NCI-H526 treated with DMSO at 0.1 percent for 48 hours (cell line): ENCODE data around the gene LINGO1.

ENCODE experiments used
- DNase-seq: peaks from one replicate; lab custom pipeline; 2025; lab: John Stamatoyannopoulos, UW

The LINGO1 gene

DNA sequence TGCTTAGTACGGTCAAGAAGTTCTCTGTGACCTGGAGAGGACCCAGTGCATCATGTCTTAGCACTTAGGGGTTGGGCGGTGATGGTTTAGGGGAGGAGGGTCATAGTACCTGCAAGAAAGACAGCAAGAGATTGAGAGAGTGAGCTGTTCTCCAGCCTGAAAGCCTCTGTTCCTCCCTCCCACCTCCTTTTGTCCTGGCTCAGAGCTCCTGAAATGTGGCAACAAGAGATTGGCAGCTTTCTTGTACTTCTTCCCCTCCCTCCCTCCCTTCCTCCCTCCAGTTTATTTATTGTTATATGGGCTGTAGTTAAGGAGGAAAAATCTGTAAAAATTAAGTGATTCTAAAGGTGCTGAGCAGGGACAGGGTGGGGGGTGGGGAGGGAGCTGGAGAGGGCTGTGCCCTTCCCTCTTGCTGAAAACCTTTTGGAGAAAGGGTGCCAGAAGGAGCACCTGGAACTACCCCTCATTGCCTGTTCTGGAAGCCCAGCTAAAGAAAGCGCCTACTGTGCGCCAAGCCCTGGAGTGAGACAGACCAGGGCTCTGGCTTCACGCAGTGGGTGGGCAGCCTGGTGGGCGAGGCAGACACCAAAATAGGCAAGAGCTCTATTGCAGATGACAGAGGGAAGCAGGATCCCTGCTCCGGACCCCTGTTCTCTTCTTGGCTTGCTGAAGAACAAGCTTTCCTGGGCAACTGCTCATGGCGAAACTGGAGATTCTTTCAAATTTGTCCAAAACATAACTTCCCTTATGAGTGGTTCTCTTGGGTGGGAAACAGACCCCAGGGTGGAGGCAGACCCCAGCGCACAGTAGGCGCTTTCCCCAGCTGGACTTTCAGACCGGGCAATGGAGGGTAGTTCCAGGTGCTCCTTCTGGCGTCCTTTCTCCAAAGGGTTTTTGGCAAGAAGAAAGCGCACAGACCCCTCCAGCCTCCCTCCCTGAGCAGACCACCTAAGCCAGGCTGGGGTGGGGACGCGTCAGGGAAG lies 35.6 kb downstream of the LINGO1 start:
- DNase-seq = no peak

DNA sequence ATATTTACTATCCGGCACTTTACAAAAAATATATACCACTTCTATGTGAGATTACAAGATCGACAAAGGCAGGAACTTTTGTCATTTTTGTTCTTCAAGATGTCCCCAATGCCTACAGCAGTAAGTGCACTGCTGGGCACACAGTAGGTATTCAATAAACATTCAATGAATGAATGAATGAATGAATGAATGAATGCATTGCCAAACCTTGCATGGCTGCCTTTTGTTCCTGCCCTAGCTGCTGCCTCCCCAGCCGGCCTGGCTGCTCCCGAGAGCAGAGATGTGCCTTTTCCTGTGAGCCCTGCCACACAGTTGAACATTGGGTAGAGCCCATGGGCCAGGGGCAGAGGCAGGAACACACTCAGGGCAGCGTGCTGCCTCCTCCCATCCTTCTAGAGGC lies 37.5 kb downstream of the LINGO1 start:
- DNase-seq = no peak

DNA sequence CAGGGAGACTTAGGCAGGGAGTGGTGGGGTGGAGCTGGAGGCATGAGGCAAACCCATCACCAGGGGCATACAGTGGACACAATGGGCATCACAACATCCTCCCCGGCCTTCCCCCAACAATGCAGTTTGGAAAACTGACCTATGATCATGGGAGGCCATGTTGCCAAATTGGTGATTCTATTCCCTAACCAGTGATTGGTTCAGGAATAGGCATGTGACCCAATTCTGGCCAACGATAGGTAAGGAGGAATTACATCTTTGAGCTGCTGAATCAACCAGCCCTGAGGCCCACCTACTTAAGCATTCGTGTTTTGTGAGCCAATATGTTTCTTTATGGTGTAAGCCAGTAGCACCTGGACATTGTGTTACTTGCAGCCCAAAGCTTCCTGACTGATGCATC lies 40.0 kb downstream of the LINGO1 start:
- no peak for DNase-seq

DNA sequence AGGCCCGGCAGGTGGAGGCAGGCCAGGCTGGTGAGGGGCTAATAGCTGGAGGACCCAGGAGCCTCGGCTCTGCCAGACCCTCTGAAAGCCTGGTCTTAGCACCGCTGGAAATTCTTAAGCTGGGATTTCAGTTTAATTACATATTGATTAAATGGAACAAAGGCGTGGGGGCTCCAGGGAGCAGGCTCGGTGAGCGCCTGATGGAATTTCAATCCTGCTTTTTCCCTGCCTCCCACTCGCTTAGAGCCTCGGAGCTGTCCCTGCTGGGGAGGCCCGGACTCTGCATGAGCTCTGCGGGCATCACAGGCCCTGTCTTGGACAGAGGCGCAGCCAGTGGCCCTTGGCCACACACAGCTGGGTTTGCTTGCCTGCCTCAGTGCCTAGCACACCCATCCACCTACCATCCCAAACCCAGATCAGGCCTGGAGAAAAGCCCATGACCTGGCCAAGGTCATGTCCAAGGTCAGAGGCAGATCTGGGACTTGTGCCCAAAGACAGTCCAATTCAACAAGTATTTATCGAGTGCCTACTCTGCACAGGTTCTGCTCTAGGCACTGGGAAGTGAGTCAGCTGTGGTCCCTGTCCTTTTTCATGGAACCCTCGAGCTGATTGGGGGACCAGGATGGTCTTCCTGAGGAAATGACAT lies 40.6 kb downstream of the LINGO1 start:
- DNase-seq = no peak

DNA sequence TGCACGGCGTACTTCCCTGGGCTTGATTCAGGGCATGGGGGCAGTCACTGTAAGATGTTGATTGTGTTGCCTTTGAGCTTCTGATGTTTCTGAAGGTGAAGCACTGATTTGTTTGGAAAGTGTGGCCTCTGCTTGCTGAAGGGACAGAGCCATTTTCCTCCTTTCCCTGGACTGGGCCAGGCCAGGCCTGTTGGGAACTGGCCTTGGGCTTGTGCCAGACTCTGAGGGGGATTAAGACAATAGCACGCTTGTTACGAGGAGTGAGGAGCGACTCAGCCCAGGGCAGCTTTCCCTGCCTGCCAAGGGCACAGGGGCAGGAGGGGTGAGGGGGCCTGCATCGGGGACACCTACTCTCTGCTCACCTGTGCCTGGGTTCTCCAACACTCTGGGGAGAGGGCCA lies 42.9 kb downstream of the LINGO1 start:
- peak; percentile 12 for DNase-seq

DNA sequence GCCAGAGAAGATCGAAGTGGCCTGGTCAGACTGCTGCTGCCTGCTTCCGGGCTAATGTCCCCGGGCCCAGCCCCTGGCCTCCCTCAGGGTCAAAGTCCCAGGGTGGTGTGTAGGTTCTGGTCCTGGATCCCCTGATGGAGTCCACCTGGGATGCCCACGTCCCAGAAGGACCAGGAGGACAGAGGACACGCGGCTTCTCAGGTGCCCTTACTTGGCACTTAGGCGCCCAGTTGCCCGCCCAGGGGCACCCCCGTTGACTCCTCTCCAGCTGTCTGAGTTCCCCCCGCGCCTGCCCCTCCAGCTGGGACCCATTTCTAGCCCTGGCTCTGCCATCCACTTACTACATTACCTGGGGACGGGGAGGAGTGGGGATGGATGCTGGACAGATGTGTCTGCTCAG lies 44.6 kb downstream of the LINGO1 start:
- DNase-seq = no peak

DNA sequence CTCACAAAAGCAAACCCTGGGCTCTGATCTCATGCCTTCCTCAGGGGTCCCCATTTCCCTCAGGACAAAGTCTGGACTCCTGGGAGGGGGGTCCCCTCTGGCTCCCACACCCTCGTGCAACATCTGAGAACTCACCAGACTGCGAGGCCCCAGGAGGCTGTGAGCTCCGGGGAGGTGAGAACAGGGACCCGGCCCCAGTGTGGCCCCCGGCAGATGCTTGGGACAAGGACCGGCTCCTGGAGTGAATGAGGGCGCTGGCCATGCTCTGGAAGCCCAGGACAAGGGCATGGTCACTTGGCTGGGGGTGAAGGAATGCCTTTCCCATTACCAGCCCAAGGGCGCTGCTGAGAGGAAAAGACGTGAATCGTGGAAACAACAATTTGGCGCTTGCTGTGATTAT lies 48.0 kb downstream of the LINGO1 start:
- DNase-seq = no peak

DNA sequence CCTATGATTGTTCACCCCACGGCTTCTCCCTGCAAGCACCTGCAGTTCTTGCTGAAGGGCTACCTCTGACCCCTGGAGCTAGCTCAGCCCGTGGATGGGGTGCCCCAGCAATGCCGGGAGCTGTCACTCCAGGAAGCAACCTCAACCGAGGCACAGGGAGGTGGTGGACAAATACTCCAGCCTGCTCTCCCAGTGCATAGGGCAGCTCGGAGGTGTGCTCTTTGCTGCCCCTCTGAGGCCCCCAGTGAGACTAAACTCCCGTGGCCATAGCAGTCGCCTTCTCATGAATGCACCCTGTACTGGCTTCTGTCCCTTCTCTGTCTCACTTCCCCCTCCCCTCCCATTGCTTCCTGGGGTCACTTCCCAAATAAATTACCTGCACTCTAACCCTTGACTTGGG lies 48.5 kb downstream of the LINGO1 start:
- DNase-seq = no peak

DNA sequence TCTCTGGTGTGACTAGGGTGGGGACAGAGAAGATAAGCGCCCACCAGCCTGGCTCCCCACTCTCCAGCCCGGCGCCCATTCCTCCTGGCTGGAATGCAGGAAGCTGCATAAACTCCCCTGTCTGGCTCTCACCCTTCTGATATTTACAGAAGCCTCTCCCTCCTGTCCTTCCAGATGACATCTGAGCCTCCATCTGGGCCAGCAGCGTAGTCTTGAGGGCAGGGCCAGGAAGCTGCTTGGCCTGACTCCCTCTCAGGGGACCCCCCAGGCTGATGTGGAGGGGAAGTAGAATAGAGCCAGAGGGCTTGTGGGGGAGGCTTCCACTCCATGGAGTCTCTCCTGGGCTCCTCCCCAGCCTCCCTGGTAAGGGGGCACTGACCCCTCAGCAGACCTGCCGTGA lies 49.9 kb downstream of the LINGO1 start:
- DNase-seq = no peak

DNA sequence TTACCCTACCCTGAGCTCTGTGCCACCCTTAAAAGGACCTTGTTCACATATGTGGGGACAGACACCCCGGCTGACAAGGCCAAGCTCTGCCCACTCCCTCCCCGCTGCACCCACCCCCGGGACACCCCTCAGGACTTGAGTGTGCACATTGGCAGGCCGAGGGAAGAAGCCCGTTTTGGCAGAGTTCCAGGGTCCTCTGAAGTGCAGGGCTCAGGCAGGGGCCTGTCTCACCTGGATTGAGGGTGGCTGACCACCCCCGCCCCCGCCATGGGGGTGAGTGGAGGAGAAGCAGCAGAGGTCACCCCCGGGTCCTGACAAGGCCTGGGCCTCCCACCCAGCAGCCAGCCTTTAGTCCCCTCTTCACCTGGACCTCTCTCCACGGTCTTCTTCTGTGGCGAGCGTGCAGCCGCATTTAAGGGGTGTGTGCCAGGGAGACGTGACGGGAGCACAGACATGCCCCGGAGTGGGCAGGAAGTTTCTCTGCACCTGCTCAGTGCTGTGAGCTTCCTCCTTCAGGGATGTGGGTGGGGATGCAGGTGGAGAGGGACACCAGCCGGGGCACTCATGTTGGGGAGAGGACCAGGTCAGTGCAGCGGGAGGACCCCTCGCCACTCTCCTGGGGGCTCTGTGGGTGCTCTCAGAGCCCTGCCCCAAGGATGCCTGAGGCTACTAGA lies 50.7 kb downstream of the LINGO1 start:
- DNase-seq = no peak

DNA sequence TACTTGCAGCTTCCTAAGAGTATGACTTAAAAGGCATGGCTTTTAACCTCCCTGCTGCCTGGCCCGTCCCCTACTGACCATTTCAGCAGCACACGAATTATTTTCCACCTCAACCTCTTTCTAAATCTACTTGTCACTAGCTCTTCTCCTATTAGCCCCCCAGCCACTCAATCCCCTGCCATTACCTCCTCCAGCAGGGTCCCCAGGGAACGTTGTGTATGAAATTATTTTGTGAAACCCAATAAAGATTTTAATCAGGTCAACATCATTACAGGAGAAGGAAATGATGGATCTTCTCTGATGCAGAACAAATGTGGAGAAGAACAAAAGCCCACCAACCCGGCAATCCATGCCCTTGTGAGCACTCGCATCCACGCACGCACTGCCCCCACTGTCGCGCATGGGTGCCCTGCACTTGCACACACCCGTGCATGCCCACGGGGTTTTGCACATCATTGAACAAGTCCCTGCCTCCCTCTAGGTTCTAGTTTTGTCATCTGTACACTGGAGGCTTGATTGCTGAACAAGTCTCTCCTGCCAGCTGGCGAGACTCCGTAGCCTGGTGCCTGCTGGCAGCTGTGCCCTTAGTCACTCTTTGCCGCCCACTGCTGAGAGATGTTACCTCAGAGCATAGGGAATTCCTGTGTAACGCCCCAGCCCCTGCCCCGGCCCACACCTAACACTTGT lies 51.6 kb downstream of the LINGO1 start:
- DNase-seq = no peak

DNA sequence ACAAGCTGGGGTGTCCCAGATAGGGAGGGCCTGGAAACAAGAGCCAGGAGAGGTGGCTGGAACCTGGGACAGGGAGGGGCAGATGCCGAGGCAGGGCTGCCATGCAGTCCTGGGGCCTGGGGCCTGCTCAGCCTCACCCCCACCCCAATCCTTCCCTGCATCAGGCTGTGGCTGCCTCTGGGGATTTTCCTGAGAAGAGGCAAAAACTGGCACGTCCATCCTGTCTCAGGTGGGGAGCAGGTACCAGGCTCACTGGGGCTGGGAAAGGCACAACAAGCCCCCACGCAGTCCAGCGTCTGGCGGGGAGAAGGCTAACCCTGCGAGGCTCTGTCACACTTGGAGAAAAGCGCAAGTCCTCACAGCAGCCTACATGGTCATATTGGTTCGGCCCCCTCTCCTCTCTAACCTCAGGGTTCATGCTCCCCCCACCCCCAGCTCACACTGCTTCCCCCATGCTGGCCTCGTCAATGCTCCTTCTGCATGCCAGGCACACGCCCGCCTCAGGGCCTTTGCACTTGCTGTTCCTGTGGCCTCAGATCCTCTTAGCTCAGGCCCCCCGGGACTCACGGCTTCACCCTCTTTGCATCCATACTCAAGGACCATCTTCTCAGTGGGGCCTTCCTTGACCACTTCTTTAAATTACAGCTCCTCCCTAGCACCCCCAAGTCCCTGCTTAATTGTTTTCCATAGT lies 53.1 kb downstream of the LINGO1 start:
- DNase-seq = no peak

DNA sequence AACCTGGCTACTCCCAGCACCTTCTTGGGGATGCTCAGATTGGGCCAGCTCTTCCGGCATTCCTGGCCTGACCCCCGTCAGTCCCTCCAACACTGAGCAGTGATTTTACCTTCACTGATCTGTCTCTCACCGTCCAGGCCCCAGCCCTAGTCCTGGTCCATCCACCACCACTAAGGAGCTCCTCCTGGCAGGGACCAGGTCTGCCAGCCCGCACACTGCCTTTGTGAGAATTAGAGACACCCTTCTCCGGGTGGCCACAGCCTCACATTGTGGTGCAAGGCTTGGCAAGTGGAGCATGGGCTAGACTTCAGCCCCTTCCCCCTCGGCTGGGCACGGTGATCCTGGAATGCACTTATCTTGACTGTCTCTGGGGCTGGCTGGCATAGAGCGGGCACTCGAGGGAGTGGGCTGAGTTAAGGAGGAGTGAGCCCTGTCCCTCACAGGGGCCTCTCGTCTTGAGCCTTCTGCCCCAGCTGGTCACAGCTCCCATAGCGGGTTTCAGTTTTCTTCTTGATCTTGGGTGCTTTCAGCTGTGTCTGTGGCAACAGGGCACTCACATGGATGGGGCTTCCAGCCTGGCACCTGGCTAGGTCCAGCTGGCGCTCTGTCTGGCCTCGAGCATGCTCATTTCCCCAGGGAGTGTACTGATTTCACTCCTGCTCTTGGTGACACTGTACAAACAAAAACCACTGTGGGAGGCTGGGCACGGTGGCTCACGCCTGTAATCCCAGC lies 53.9 kb downstream of the LINGO1 start:
- no peak for DNase-seq

DNA sequence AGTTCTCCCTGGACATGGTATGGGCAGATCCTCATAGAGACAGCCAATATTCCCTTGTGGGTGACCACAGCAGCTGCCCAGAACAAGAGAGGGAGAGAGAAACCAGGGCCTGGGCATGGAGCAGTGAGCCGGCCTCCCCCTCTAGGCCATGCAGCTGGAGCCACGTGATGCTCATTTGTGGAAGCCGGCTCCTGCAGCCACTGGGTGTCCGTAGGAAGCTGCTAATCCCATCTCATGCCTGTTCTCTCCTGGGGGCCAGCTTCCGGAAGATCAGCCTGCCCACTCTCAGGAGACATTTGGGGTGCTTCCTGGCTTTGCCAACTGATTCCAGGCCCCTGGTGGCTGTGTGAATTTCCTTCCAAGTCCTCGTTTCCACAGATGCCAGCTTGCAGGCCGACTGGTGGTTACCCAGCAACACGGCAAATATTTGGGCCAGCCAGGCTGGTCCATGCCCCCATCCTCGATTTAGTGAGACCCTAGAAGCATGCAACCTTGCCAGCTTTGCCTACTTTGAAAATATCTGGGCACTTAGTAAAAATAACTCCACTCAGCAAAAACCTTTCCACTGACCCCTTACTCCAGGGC lies 55.3 kb downstream of the LINGO1 start:
- no peak for DNase-seq

DNA sequence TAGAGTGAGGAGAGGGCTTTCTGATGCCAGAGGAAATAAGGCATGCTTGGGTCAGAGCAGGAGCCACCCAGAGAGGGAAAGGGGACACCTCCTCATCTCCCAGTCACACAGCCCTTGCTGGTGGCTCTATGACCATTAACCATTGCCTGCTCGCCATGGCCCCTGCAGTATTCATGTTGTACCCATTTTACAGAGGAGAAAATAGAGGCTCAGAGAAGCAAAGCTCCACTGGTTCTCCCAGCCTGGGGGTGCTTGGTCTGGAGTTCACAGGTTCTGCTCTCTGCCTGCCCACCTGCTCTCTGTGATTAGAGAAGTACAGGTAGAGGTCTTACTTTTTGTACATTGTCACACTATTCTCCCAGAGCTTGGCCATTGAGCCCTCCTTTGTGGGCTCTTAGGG lies 56.2 kb downstream of the LINGO1 start:
- DNase-seq = no peak

DNA sequence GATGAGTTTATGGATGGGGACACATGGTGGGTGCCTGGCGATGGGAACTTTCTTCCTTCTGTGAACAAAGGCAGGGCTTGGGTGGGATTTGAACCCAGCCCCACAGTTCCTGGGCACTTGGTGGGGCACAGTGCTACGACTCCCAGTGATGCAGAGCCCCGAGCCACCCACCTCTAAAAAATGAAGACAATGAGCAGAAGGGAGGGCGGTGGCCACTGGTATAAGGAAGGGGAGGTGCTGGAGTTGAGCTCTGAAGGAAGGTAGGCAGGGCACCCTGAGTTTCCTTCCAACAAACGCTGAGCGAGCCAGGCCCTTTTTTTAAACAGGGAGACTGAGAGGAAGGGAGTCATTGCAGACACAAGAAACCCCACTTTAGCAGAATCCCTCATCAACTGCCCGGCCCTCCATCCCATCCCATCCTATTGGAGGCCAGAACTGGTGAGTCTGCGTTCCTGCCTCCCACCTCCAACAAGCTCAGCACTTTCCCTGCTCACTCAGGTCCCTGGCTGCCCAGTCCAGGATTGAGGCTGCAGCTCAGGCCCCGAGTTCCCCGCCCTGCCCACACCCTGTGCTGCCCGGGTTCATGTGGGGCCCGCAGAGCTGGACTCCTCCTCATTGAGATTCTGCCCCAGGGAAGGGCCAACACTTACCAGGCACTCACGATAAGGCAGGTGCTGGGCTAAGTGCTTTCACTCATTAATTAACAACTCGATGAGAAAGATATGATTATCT lies 57.3 kb downstream of the LINGO1 start:
- no peak for DNase-seq

DNA sequence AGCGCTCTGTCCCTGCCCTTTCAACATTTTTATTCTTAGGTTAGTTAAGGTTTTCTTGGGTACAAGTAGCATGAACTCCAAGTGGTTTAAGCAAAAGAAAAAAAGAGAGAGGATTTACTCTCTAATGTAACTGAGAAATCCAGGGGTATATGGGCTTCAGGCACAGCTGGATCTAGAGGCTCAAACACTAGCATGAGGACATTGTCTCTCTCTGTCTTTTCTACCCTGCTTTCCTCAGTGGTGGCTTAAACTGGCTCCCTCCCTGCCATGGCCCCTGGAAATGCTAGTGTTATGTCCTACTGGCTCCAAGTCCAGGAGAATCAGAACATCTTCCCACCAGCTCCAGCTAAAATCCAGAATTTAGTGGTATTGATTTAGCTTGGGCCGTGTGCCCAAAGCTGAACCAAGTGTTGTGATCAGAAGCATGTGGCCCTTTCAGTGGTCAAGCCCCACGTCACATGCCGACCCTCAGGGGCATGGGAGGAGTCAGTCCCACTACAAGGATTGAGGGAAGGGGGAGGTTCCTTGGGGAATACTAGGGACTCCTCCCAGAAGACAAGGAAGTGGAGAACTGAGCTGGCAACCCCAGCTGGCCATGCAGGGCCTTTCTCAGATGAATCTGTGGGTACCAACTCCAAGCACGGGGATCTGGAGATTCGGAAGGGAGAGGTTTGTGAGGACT lies 58.0 kb downstream of the LINGO1 start:
- no peak for DNase-seq

DNA sequence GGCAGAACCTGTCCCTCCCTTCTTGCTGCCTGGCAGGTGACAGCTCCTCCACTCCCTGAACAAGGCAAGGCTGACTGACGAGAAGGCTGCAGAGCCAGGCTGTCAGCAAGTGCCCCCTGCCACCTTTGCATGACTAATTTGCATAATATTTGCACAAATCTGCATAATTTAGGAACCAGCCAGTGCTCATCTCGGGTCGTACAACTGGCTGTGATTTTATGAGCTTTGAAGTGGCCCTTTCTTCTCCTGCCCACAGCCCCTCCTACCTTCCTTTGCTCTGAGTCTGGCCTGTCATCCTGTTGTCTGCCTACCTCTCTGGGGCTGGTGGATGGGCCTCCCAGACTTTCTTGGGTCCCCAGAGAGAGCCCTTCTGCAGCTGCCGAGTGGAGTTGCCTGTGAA lies 58.9 kb downstream of the LINGO1 start:
- DNase-seq = peak; percentile 97

DNA sequence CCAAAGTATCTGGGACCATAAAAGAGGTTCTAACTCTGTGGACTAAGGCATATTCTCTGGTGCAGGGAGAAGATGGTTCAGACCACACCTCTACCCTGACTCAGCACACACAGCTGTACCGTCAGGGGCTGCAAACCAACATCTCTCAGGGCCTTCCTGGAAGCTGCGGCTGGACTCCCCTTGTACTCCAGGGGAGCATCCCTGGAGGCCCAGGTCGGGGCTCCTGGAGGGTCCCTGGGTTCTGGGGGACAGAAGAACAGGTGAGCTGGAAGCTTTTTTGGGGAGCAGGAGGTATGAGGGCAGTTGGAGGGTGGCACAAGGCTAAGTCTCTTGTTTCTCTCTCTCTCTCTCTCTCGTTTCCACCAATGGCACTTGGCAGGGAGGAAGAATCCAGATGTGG lies 60.5 kb downstream of the LINGO1 start:
- DNase-seq = no peak
